ENCODE data around the gene BAIAP2.

- TF ChIP-seq CTCF (conservative IDR thresholded peaks at IDR 0.05) = no peak
- TF ChIP-seq ZFX (IDR thresholded peaks at IDR 0.05) = no peak
Measured at GRCh38 chr17:81143200-81143527, 108.2 kb downstream of the BAIAP2 start.

All from C4-2B (cell line).